GM12872 (cell line): Measurements from ENCODE around the gene PEX11B.

Source experiments
- CTCF ChIP-seq: IDR thresholded peaks from 3 replicates; pipeline ENCODE4 v1.5.1; 2011; ENCODE audit warnings: low read depth, mild to moderate bottlenecking, low read length, moderate library complexity; ENCODE audit not compliant: insufficient read depth

PEX11B gene

GRCh38 chr1:145895471-145895870 lies 23.0 kb downstream of the PEX11B start:
- no peak for TF ChIP-seq CTCF

- no peak for TF ChIP-seq CTCF
These were observed 25.0 kb downstream of the PEX11B start for GRCh38 chr1:145893306-145894055.

- TF ChIP-seq CTCF = no peak
These were observed 25.9 kb downstream of the PEX11B start for GRCh38 chr1:145892486-145893087.

- TF ChIP-seq CTCF = peak; percentile 92
These were observed 26.7 kb downstream of the PEX11B start for GRCh38 chr1:145891587-145892485.

- TF ChIP-seq CTCF = no peak
These were observed 27.4 kb downstream of the PEX11B start for GRCh38 chr1:145891143-145891542.

- no peak for TF ChIP-seq CTCF
These were observed 28.8 kb downstream of the PEX11B start for GRCh38 chr1:145889722-145890121.

GRCh38 chr1:145887631-145888030 lies 30.9 kb downstream of the PEX11B start:
- TF ChIP-seq CTCF = no peak
